Renal cortical epithelial cell (primary cell): Measurements from ENCODE around the gene TMEM30B. TPM values are rescaled to one million over a fixed set of nuclear protein-coding genes. Genes with fewer than 3 reads are reported as not detected.

Experiments
- DNase-seq: peaks from one replicate; pipeline ENCODE4 v3.0.0-alpha.2; 2011; ENCODE audit warnings: low read depth
- total RNA-seq: library from RNA; depleted of rRNA; stranded (reverse); fragments of >200 nt; gene quantifications from 2 replicates; pipeline ENCODE4 v1.2.3, GENCODE V29; 2014

The TMEM30B gene
- total RNA-seq, 1 donor from 2014 or later: 0.45 TPM

DNA sequence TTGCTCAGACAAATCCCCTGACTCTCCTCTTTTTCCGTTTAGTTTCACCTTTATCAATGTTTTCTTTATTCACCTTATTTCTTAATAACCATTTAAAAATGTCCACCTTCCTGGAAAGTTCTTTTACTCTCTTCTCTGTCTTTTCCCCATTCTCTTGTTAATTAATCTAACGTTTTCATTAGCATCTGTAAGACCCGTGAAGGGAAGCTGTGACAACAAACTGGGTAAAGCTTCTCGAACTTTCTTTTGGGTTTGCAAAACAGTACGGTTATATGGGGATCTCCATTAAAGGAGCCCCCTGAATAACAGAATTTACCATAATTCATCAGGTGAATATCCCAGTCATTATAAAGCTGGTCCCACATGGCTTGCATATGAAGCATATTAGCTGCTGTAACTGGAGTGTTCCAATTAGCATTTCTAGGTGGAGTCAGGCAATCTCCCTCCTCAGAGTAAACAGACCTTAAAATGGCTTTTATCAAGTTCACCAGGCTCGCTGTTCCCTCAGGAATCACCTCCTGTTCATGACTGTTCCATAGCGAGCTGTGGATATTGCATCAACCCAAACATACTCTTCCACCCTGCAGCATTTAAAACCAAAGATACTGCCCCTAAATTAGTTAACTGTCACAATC, 42.4 kb downstream of the TMEM30B start:
- DNase-seq: no peak

DNA sequence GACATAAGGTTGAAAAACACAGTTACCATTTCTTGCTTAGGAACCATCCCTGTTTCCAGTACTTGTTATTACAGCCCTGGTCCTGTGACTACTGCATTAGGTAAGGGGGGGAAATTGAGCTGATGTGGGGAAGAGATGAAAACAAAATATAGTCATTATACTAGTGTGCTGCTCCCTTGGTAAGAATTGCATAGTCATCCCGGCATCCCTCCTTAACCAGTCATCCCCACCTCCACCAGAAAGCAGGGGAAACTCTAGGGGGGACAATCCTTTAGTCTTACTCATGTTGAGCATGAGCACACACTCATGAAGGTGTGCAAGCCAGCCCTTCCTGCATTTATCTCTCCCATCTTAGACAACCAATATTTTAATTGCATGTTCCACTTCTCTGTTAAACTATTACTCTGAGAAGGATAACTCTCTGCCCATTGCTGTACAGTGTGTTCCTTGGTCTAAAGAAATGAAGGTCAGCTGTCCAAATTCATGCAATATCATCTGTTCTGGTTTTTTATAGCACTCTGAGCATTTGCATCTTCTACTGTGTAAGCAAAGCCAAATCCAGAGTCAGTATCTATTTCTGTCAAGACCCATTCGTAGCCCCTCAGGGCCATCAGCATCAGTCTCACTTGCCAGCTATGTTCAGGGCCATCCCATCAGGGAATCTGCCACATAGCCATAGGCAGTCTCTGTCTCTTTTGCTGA, 46.8 kb downstream of the TMEM30B start:
- peak; percentile 44 for DNase-seq

DNA sequence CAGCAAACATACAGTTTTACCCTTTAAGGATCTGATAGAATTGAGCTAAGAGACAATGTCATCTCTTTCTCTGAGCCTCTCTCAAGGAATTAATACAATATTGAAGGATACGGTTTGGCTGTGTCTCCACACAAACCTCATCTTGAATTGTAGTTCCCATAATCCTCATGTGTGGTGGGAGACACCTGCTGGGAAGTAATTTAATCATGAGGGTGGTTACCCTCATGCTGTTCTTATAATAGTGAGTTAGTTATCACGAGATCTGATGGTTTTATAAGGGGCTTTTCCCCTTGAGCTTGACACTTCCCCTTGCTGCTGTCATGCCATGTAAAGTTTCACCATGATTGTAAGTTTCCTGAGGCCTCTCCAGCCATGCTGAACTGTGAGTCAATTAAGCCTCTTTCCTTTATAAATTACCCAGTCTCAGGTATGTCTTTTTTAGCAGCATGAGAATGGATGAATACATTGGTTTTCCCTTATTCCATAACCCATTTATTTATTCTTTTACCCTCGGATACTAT, 47.6 kb downstream of the TMEM30B start:
- no peak for DNase-seq

- no peak for DNase-seq
Observed at GRCh38 chr14:61231810-61232209, 49.3 kb downstream of the TMEM30B start.

- DNase-seq: no peak
Observed at GRCh38 chr14:61229981-61230380, 51.2 kb downstream of the TMEM30B start.

DNA sequence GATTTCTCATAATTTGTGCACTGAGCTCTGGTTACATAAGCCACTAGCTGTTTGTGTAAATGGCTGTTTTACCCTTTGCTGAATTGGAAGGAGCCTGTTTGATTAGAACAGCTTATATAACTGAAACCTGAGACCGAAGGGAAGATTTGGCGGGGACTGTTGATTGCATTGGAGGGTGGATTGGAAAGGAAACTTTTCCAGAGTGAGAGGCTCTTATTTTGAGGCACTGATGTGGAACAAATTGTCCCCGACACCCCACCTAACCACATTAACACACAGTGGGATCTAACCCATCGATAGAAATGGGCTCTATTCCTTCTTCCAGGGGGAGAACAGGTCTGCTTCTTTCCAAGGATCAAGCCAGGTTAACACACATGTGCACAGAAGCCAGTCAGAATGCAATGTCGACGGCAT, 51.7 kb downstream of the TMEM30B start:
- no peak for DNase-seq

DNA sequence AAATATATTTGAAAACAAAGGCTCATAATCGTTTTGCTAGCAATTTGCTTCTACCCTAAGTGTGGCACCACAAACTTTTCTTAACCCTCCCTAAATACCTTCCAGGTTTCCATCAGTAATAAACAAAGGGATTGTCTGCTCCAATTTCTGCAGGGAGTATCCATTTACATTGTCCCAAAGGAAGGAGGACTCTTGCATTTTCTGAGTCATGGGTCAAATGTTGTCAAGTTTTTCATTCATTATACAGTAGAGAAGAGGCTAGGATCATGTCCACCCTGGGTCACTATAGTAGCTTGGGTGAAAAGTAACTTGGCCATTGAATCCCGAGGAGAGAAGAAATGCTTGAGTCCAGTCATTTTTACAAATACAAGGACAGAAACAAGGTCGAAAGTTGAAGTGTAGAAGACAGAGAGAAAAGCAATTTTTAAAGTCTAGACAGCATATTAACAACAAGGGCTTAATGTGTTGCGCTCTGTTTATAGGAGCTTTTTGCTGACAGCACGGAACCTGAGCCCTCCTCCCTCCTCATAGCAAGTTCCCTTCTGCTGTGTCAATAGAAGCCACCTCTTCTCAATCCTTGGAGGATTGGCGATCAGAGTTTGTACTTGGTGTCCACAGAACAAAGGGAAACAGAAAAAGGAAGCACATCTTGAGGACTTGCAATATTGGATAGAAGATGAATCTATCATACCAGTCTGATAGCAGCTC, 53.1 kb downstream of the TMEM30B start:
- DNase-seq: no peak

Other genes with a start within 250 kb of the TMEM30B start
- 6.6 and 12.3 TPM in 2 replicates for gene PRKCH, start 40.2 kb upstream of the TMEM30B start, total RNA-seq